Activated CD4-positive, alpha-beta T cell treated with anti-CD3 and anti-CD28 coated beads for 4 hours (primary cell): ENCODE data around the gene EPHB3.
A peak's percentile ranks its signal among the peaks of the same experiment; 100 is the strongest.

Source experiments
- DNase-seq, 2 donors: peaks; one replicate each; pipeline ENCODE4 v3.0.0-alpha.2; 2020

The EPHB3 gene

DNA sequence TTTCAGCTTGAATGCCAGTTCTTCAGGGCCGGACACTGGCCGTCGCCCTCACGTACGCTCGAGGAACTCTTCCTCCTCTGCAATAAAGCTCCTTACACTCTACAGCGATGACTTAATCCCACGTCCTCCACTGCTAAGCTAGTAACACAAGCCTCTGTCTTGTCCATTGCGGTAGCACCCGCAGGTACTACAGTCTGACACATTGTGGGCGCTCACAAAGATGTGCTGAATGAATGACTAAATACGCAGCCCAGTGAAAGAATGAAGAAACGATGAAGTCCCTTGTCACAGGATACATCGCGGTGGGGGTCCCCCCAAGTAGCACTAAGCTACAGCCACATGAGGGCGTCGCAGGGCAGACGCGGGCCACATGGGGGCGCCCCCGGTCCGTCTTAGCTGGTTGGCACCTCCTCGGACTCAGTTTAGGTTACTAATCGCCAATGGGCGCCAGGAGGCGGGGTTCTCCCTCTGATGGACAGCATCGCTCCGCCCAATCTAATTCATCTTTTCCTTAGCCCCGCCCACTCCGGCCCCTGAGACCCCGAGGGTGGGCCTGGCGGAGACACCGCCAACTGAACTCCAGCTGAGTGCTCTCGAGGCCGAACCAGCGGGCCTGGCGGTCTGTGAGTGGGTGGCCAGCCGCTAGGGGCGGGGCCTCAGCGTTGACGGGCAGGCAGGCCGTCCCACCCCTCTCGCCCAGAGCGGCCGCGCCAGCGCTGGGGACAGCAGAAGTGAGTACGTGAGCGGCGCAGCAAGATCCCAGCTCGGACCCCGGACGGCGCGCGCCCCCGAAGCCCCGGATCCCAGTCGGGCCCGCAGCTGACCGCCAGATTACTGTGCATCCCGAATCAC is at the start of gene EPHB3:
Gene EPHB3 (plus strand): TSS at position 725 of the 852 bp plus-strand sequence. CDS start 451 bp downstream, outside the sequence.
- peak; percentile 84 to 86 for DNase-seq

DNA sequence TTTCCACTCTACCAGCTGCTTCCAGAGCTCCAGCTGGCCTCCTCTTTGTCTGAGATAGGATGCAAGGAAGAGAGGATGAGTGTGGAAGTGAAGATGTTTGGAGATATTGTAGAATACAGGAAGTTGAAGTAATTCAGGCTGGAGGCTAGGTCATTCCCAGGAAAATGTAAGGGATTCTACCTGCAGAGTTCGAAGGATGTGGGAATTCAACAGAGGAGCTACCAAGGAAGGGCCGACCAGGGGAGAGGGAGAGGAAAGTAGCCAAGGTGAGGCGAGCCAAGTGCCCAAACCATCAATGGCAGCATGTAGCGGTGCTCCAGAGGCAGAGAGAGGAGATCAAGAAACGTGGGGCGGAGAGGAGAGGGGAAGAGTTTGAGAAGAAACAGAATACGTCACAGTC is 49.0 kb upstream of the EPHB3 start:
- no peak for DNase-seq

DNA sequence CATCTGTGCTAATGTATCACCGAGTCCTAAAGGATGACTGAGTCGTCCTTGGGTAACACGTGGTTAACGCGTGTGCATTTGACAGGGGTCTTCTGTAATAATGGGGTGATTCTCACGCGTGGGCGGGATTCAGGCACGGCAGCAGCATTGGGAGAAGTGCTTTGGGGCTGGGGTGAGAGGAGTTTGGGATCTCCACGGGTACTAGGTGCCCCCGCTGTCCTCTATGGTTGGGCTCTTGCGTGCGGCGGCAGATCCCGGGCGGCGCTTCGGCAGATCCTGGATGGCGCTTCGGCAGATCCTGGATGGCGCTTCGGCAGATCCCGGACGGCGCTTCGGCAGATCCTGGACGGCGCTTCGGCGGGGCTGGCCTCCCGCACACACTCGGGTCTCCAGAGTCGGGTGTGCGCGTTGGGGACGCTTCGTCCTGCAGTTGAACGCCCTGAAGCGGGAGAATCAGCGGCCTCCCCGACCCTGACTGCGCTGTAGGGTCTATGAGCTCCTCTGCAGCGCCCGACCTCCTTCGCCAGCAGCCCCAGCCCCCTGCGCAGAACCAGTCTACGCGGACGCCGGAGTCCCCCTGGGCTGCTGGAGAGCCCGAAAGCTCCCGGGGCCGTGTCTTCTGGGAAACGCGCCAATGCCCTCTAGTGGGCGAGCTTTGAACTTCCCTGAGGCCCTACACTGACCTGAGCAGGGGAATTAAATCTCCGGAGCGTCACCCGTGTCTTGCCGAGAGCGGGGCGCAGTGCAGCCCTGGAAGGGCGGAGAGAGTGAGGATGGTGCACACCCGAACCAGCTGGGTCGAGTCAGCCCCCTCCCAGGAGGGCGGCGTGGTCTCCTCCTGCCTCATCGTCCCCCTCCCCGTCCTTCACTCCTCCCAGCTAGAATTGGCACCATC is 48.1 kb upstream of the EPHB3 start:
- peak; percentile 77 to 84 for DNase-seq

DNA sequence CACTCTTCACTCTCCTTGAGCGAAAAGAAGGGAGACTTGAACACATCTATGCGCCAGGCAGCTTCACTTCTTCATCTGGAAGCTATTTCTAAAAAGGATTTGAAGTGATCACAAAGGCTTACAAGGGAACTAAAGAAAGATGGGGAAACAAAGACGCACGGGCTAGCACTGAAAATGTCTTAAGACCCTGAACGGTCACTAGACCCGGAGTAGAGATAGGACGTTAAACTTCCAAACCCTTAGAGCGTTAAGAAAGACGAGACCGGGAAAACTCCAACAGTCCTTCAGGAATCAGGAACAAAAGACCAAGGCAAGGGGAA is 47.5 kb upstream of the EPHB3 start:
- no peak for DNase-seq

DNA sequence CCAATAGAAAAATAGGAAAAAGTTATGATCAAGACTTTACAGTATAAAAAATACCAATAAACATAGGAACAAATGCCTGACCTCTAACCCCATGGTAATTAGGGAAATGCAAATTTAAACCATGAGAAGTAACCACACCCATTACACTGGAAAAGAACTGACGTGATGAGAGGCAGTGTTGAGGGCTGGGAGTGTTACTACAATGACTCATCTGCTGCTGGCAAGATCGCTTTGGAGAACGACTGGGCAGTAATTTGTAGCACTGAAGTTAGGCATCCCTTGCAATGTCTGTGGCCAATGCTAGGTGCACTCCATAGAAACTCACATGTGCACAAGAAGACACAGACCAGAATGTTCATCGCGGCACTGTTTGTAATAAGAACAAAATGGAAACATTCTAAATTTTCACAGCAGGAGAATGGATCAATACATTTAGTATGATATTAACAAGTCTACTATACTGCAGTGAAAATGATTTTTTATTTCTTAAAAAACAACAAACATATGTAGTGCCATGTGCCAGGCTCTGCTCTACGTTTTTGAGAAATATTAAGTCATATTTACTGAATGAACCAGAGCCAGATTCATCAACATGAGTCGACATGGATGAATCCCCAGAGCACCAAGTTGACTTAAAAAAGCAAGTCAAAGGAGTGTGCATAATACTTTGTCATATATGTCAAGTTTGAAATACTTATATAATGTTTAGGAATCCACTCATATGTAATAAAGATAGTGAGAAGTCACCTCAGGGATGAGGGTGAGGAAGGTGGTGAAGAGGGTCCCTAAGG is 37.6 kb upstream of the EPHB3 start:
- DNase-seq, result no peak

DNA sequence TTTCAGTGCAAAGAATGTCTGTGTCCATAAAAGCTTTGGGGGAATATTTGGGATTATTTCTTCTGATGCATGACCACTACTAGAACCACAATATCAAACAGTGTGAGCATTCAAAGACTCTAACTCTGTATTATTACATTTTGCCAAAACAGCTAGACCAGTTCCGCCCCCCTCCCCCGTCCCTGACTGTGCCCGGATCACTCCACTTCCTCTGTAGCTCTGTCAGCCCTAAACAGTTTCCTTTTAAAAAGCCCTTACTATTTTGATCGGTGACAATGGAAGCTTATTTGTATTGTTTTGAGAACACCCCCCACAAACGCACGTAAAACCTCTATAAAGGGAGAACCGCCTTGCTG is 36.6 kb upstream of the EPHB3 start:
- peak in 1 of 2 donors; percentile 9 for DNase-seq

DNA sequence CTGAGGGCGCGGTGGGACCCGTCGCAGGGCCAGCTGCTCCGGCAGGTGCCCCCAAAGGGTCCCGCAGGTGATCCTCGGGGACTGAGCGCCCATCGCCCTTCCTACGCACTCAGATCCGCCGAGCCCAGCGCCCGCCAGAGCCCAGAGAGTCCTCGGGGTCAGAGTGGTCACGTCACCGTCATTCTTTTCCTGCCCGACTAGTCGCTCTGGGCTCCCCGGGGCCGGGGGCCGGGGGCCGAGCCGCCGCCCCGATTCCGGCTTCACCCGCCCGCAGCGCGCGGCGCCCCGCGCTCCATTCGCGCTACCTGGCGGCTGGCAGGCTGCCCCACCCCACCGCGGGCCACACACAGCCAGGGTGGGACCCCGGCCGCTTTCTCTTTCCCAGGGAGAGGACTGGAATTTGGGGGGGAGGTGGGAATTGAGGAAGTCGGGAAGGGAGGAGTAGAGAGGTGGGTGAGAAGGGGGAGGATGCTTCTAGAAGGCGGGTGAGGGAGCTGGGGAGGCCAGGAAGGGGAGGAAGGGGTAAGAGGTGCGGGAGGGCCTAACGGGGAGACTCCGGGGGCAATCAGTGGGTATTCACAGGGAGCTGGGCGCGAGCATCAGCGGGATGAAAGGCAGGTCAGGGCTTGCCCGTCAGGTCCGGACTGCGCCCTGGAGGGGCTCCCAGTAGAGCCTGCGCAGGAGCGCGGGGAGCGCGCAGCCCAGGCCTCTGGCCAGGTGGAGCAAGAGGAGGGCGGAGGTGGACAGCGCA is 36.1 kb upstream of the EPHB3 start:
- DNase-seq, result no peak

DNA sequence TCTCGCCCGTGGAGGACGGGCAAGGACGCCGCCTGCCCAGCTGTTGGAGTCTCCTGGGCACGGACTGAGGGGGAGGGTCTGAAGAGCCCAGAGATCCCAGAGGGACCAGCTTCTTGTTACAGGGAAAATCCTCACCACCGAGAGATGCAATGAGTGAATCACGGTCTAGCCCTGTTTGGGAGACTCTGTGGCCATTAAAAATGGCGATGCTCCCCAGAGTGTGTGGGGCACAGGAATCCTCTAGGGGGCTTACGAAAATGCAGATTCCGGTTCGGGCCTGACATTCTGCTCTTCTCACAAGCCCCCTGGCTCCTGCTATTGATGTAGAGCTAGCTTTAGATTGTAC is 35.5 kb upstream of the EPHB3 start:
- no peak for DNase-seq

DNA sequence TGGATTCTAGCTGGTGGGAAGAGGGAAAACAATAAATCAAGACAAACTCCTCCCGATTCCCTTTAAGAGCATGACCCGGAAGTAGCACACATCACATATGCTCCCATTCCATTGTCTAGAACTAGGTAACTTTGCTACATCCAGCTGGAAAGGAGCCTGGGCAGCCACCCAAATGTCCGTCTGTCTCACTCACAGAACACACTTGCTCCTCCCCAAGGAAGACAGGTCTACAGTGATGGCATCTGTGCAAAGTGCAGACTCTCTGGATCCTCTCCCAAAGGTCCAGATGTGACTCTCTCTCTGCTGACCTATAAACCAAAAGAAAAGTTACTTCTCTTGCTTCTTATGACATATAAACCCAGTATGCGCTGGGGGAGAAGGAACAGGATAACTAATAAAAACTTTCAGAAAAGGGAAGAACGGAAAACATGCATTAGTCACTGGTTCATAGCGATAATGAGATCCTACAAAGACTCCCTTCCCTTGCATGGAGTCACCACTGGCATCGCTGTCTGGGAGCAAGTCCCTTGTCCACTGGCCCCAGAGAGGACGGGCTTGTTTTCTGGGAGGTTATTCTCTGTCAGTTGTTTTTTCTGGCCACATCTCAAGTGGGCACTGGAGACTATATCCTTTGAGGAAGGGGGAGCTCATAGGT is 29.8 kb upstream of the EPHB3 start:
- DNase-seq, result no peak

DNA sequence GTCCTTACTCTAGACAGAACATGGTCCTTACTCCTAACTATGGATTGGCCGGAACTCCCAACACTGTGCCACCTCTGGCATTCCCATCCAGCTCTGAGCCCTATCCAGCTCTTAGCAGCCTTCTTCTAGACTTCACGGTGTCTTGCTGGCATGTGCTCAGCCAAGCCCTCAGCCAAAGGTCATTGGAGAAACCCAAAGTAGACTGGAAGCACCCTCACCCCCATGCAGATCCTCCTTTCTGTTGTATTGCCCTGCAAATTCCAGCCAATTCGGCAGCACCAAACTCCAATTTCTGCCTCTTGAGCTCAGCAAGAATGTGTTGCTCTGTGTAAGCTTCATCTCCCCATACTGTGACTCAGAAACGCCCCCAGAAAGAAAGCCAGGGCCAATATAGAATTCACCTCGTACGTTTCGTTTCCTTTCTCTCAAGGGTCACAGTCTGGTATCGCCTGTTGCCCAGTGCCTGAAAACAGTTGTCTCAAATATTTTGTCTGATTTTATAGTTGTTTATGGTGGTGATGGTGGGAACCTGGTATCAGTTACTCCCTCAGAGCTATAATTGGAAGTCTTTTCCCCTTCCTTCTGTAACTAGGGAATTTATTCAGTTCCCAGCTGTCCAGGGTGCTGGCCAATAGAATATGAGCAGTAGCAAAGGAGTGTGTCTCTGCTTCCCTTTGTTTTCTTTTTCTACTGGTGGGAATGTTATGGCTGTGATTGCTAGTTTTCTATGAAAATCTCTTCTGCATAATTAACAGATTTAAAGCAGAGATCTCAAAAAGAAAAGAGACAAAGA is 28.4 kb upstream of the EPHB3 start:
- DNase-seq, result no peak

DNA sequence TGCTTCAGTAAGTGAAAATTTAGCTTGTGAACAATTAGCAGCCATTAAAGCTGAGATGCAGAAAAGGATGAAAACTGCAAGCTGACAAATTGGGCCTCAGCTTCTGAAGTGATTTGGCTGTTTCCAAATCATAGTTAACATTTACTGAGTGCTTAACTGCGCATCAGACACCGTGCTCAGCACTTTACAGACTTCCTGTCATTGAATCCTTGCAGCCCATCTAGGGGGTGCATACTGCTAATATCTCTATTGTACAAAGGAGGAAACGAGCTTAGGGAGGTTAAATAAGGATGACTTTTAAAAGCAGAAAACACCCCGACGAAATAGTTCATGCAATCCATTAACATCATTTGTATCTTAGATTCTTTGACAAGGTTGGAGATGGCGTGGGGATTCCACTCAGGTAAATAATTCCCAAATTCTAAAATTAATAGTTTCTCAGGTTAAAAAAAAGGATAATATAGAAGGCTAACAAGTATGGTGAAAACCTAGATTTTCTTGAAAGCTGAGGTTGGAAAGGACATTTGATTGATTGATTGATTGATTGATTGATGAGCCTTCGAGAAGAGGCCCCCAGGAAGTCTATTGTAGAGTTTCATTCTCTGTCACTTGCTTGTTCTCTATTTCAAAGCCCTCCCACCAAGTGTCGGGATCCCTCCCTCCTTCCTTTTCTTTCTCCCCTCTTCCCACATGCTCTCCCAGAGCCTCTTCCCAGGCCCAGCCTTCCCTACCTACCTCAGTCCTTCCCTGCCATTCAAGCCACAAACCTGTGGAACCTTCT is 23.5 kb upstream of the EPHB3 start:
- no peak for DNase-seq

DNA sequence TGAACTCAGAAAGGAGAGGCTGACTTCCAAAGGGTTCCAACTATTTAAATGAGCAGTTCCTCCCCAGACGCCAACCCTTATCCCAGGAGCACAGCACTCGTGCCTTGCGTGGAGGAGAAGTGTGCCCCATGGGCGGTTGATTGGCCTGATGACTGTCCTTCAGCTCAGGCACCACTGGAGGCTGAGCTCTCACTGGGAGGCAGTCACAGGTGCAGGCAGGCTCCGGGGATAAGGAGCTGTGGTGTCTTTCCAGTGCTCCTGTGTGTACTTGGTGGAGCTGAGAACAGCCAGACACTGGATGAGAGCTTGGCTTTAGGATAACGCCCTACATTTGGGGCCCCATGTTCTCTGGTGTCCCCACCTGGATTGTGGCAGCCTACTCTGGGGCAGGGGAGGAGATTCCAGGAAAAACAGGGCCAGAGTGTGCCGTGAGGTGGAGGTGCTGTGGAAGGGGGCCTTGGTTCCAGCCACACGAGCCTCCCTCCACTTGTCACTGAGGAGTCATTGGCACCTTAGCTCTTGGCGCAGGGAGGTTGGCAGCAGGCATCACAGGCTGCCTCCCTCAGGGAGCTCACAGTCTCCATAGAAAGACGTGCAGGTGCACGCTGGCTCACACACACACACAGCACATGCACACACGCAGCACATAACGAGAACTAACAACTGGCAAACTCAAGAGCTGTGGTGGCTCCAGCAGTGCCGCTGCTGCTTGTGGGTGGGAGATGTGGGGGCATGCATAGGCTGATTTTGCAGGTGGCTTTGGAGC is 22.7 kb upstream of the EPHB3 start:
- DNase-seq, result no peak

DNA sequence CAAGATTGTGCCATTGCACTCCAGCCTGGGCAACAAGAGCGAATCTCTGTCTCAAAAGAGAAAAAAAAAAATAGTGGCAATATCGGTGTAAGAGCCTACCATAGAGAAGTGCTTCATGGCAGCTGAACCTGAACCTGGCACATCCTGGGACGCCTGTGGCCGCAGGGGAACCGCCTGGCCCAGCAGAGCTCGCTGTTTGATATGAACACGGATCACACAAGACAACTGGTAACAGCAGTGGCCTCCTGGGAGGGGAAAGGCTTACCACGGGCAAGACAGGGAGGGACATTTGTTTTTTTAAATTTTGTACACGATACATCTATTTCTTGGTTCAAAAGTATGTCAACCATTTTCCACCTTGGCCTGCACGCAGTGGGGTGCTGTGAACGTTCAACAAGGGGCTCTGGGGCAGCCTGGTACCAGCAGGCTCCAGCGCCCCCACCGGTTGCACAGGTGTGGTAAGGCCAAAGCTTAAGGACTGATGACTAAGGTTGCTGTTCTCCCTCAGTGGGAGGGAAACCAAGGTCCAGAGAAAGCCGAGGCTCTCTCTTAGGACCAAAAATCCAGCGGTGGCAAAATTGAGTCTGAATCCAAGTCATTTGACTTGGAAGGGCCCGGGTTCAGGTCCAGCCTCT is 21.7 kb upstream of the EPHB3 start:
- DNase-seq, result no peak

DNA sequence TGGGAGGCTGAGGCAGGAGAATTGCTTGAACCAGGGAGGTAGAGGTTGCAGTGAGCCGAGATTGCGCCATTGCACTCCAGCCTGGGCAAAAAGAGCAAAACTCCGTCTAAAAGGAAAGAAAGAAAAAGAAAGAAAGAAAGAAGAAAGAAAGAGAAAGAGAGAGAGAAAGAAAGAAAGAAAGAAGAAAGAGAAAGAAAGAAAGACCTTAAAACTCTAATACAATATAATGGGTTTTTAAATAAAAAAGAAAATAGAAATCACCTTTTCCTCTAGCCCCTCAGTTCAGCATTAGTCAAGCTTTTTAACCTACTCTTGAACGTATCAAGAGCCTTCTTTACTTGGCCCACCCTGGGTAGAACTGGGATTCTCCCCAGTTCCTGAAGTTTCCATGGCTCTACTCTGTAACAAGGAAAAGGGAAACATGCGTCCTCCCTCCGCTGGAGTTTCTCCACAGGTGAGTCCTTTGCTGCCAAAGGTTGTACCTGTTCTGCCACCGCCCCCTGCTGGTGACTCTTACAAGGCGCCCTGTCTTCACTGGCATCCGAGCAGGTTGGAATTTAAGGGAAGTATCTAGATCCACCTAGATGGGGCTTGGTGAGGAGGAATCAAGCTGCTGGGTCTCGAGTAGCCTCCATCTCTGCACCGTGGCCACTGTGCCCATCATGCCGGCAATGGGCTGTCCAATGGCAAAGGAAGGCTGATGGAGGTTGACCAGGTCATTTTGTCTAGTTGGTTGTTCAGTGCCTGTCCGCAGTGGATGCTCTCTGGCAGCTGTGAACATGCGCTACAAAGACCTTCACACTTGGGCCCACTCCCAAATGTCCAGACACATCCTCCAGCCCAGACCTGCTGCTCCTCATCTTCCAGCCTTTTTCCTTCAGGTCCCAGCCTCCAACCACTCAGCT is 20.6 kb upstream of the EPHB3 start:
- peak; percentile 78 to 83 for DNase-seq

DNA sequence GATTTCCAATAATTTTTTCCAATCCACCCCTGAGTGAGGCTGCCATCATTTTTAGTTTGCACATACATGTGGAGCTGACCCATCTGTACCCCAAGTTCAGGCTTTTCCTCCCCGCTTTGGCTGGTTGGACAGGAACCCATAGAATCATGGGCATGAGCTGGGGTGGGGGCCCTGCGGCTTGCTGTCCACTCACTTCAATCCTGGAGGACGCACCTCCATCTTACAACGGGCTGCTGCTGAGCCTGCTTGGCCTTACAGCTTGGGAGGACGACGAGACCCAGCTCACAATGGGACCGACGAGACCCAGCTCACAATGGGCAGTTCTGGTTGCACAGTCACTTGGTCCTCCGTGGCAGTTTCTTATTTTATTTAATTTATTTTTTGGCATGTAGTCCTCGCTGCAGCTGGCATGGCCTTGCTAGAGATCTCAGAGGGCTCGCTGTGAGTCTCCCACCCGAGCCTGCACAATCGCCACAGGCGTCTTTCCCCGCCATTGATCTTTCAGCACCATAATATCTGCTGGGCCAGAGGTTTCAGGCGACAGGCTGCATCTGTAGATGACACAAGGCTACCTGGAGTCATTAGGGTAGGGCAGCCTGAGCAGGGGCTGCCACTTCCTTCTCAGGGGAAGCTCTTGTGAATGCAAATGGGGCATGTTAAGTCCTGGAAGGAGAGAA is 19.6 kb upstream of the EPHB3 start:
- no peak for DNase-seq

DNA sequence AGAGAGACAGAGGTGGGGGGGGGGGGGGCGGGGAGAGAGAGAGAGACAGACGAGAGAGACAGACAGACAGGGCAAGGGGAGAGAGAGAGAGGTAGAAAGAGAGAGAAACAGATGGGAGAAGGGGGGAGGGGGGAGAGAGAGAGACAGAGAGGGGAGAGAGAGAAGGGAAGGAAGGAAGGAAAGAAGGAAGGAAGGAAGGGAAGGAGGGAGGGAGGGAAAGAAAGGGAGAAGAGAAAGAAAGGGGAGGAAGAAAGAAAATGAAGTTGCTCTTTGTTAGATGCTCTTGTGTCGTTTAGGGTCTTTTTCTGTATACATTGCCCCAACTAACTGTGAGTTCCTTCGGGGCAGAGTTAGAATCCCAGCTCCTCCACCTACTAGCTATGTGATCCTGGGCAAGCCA is 19.0 kb upstream of the EPHB3 start:
- no peak for DNase-seq

DNA sequence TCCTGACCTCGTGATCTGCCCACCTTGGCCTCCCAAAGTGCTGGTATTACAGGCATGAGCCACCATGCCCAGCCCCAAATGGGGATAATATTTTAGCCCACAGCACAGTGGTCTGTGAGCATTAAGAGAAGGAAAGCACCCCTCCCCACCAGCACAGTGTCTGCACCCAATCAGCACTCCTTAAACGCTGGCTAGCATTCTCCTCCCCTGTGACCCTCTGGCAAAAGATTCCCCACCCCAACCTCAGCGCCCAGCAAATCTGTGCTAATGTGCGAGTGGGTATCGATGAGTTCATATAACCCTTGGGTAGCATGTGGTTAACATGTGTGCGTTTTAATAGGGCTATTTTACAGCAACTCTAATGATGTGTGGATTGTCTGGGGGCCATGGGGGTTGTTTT is 18.3 kb upstream of the EPHB3 start:
- DNase-seq, result no peak
